CD14-positive monocyte (primary cell): ENCODE results near the gene INPP4B. TPM values are rescaled to one million over a fixed set of nuclear protein-coding genes. Genes with fewer than 3 reads are reported as not detected.

Experiments
- DNase-seq, 3 donors: peaks; one replicate each; pipeline ENCODE4 v3.0.0-alpha.2; 2011 to 2022
- H2AFZ ChIP-seq: 2 replicates; pipeline ENCODE4 v1.6.0; 2012; ENCODE audit warnings: mild to moderate bottlenecking, low read depth, low read length, inconsistent platforms; ENCODE audit not compliant: insufficient read depth, poor library complexity, severe bottlenecking
- H3K27ac ChIP-seq, 2 donors: 1 replicate in 1 of 2; 2 replicates in 1 of 2; pipeline ENCODE4 v1.5.1; 2012 to 2013; ENCODE audit warnings: low read length in 2 of 2, control low read depth in 1 of 2, inconsistent platforms in 1 of 2, low read depth in 1 of 2, mild to moderate bottlenecking in 1 of 2
- H3K27me3 ChIP-seq, 2 donors: one replicate each; pipeline versions ENCODE4 v1.6.0 to v1.6.1; 2011 to 2013; ENCODE audit warnings: low read length in 2 of 2; ENCODE audit not compliant: control insufficient read depth in 2 of 2, insufficient read depth in 2 of 2
- H3K36me3 ChIP-seq, 2 donors: replicated peaks in 1 of 2; 1 replicate in 1 of 2; 2 replicates in 1 of 2; pipeline versions ENCODE4 v1.5.1 to v1.6.1; 2012 to 2013; ENCODE audit warnings: low read length in 2 of 2, control low read depth in 1 of 2, inconsistent platforms in 1 of 2, mild to moderate bottlenecking in 1 of 2; ENCODE audit not compliant: insufficient read depth in 2 of 2, control insufficient read depth in 1 of 2
- H3K4me1 ChIP-seq, 2 donors: 1 replicate in 1 of 2; 2 replicates in 1 of 2; pipeline versions ENCODE4 v1.5.1 to v1.6.1; 2012 to 2013; ENCODE audit warnings: low read length in 2 of 2, control low read depth in 1 of 2, inconsistent platforms in 1 of 2, mild to moderate bottlenecking in 1 of 2, moderate library complexity in 1 of 2; ENCODE audit not compliant: insufficient read depth in 2 of 2, control insufficient read depth in 1 of 2
- H3K4me2 ChIP-seq: replicated peaks from 2 replicates; pipeline ENCODE3; 2012; ENCODE audit warnings: low read length, moderate library complexity, mild to moderate bottlenecking; ENCODE audit not compliant: poor library complexity, severe bottlenecking; ENCODE audit errors: extremely low read depth
- H3K4me3 ChIP-seq, 3 experiments: fragments of 200-600 bp in 1 of 3; sonication (generic) in 1 of 3; replicated peaks in 1 of 3; 1 replicate in 2 of 3; 2 replicates in 1 of 3; pipeline ENCODE4 v1.5.1; 2011 to 2013; ENCODE audit warnings: low read length in 3 of 3, mild to moderate bottlenecking in 3 of 3, control low read depth in 2 of 3, low read depth in 2 of 3, inconsistent platforms in 1 of 3, moderate library complexity in 1 of 3
- H3K79me2 ChIP-seq: 2 replicates; pipeline ENCODE4 v1.6.0; 2012; ENCODE audit warnings: mild to moderate bottlenecking, control low read depth, inconsistent platforms, low read length, moderate library complexity; ENCODE audit not compliant: insufficient read depth
- H3K9ac ChIP-seq: 2 replicates; pipeline ENCODE4 v1.6.0; 2017; ENCODE audit warnings: low read length, mild to moderate bottlenecking; ENCODE audit not compliant: insufficient read depth, poor library complexity, severe bottlenecking
- H3K9me3 ChIP-seq, 2 donors: replicated peaks in 1 of 2; 1 replicate in 1 of 2; 2 replicates in 1 of 2; pipeline versions ENCODE4 v1.5.1 to v1.6.1; 2012 to 2013; ENCODE audit warnings: low read length in 2 of 2, control low read depth in 1 of 2; ENCODE audit not compliant: control insufficient read depth in 1 of 2, insufficient read depth in 1 of 2
- H4K20me1 ChIP-seq: 2 replicates; pipeline ENCODE4 v1.6.0; 2012; ENCODE audit warnings: mild to moderate bottlenecking, low read length, control low read depth, moderate library complexity; ENCODE audit not compliant: insufficient read depth
- H3K27ac Mint-ChIP-seq, 7 donors: one replicate each; pipeline ENCODE4 v1.8.0; 2020; ENCODE audit warnings: mild to moderate bottlenecking in 7 of 7, mixed read lengths in 7 of 7, moderate library complexity in 6 of 7, inconsistent platforms in 2 of 7
- H3K27me3 Mint-ChIP-seq, 3 donors: one replicate each; pipeline ENCODE4 v1.8.0; 2021 to 2022; ENCODE audit warnings: low read depth in 3 of 3, mild to moderate bottlenecking in 3 of 3, mixed read lengths in 3 of 3, moderate library complexity in 3 of 3, inconsistent platforms in 1 of 3
- H3K36me3 Mint-ChIP-seq, 2 donors: one replicate each; pipeline ENCODE4 v1.8.0; 2020; ENCODE audit warnings: mixed read lengths in 2 of 2, inconsistent platforms in 1 of 2, mild to moderate bottlenecking in 1 of 2
- H3K4me1 Mint-ChIP-seq: one replicate; pipeline ENCODE4 v1.8.0; 2020; ENCODE audit warnings: mild to moderate bottlenecking, mixed read lengths
- H3K4me3 Mint-ChIP-seq, 2 donors: one replicate each; pipeline ENCODE4 v1.8.0; 2020; ENCODE audit warnings: mild to moderate bottlenecking in 2 of 2, mixed read lengths in 2 of 2, moderate library complexity in 1 of 2
- H3K9me3 Mint-ChIP-seq, 7 donors: one replicate each; pipeline ENCODE4 v1.8.0; 2020 to 2022; ENCODE audit warnings: mixed read lengths in 7 of 7, mild to moderate bottlenecking in 6 of 7, moderate library complexity in 6 of 7, inconsistent platforms in 2 of 7
- CTCF ChIP-seq: fragments of 200-600 bp; IDR thresholded peaks from one replicate; pipeline ENCODE4 v1.8.0; 2022; ENCODE audit warnings: antibody characterized with exemption, mild to moderate bottlenecking
- WGBS: methylation state at CpG from one replicate; pipeline ENCODE4 v1.1.5; 2013; ENCODE audit warnings: missing lambda C conversion rate; ENCODE audit not compliant: insufficient coverage; 5-methylcytosine and 5-hydroxymethylcytosine counted together
- intact Hi-C, 2 donors: fragments of 100-400 bp; cut with micrococcal nuclease; formaldehyde crosslinking; loops; one replicate each; pipeline versions ENCODE4 v1.15.0 to v1.15.1; 2023
- polyA plus RNA-seq, 3 donors: library from polyadenylated mRNA; depleted of rRNA in 1 of 3; unstranded in 2 of 3; stranded (reverse) in 1 of 3; fragments of 300-500 nt in 2 of 3; fragments of >200 nt in 1 of 3; fragmentation: Illumina TruSeq in 2 of 3; gene quantifications; 1 replicate in 2 of 3; 2 replicates in 1 of 3; pipeline ENCODE4 v1.2.3, GENCODE V29; 2012 to 2021

Gene INPP4B
- polyA plus RNA-seq, 3 donors: 0.13 to 0.38 (median 0.22) TPM

DNA sequence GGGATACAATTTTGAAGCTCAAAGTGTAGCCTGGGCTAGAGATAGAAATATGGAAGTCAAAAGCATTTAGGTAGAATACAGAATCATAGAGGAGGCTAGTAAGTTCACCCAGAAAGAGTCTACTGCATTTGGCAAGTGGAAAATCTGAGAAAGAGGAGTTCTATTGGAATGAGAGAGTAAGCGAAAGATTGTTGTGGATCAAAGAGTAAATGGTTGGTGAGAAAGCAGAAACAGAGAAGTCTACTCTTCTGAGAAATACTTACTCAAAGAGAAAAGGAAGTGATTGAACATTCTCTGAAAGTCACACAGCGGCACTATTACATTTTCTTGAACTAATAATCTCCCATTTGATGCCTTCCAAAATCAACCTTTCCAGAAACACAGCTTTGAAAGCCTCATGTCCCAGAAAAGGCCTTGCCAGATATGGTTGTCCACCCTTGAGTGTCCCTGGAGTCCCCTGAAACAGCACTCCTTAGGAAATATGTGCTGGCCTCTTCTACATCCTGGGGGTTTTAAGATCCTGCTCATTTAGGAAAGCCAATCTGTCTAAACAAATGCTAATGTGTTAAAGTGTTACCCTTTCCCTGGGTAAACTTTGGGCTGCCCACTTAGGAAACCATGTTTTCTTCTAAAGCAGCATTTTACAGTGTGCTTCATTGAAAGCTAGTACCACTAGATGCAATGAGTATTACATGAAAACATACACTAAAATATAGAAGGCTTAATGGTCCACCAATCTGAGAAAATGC, 132.6 kb downstream of the INPP4B start:
- Histone ChIP-seq H3K27me3 (no peaks in the 10 kb centered on the region), H3K4me2 (no peak overlapping the region), H3K4me3 (no peak overlapping the region), H3K4me1 (no peaks in the 10 kb centered on the region), H3K9ac (no peak overlapping the region), H3K36me3 (no peaks in the 10 kb centered on the region), H3K9me3 (peaks cover 5 to 7% of the 10 kb centered on the region in 2 donors), H2AFZ (no peak overlapping the region), H4K20me1 (no peaks in the 10 kb centered on the region), H3K79me2 (no peaks in the 10 kb centered on the region), H3K27ac (no peak overlapping the region)
- Mint-ChIP-seq H3K9me3 (peaks cover 3 to 9% (median 8%) of the 10 kb centered on the region in 7 donors), H3K4me1 (no peaks in the 10 kb centered on the region), H3K27me3 (no peaks in the 10 kb centered on the region), H3K27ac (no peak overlapping the region), H3K4me3 (no peak overlapping the region), H3K36me3 (no peaks in the 10 kb centered on the region)
- no CpG with 5 or more reads among the region's 2 CpGs for WGBS
- no peak for TF ChIP-seq CTCF
- intact Hi-C loops: no loop called here
- DNase-seq: no peak

- Histone ChIP-seq H3K4me2 (no peak overlapping the region), H4K20me1 (no peaks in the 10 kb centered on the region), H3K9me3 (peaks cover 9 to 16% of the 10 kb centered on the region in 2 donors), H3K27me3 (no peaks in the 10 kb centered on the region), H3K9ac (no peak overlapping the region), H3K36me3 (no peaks in the 10 kb centered on the region), H3K4me1 (no peaks in the 10 kb centered on the region), H3K4me3 (no peak overlapping the region), H3K79me2 (no peaks in the 10 kb centered on the region), H3K27ac (no peak overlapping the region), H2AFZ (no peak overlapping the region)
- no peak for TF ChIP-seq CTCF
- H3K4me1 Mint-ChIP-seq: peaks cover 2% of the 10 kb centered on the region
- intact Hi-C loops: no loop called here
- no peak overlapping the region for H3K27ac Mint-ChIP-seq
- H3K4me3 Mint-ChIP-seq: no peak overlapping the region
- no peaks in the 10 kb centered on the region for H3K27me3 Mint-ChIP-seq
- H3K9me3 Mint-ChIP-seq: peaks cover 4 to 17% (median 10%) of the 10 kb centered on the region in 7 donors
- no peak for DNase-seq
- 83% methylated on average over 1 of the region's 1 CpG for WGBS
- no peaks in the 10 kb centered on the region for H3K36me3 Mint-ChIP-seq
Measured at GRCh38 chr4:142708231-142708630, 137.9 kb downstream of the INPP4B start.
